Stimulated activated CD8-positive, alpha-beta memory T cell treated with anti-CD3 and anti-CD28 coated beads, Interleukin-4, amount 100 ng/mL, for 1 hour (primary cell): ENCODE data around the gene PDLIM3.
"Not testable (repeated sequence)": the region's sequence is repeated elsewhere in the genome, so short reads cannot be mapped to it uniquely, and the experiment has no call there.

ENCODE experiments used
- DNase-seq, 2 donors: peaks; one replicate each; pipeline ENCODE4 v3.0.0-alpha.2; 2020; ENCODE audit warnings: low read depth in 2 of 2, low spot score in 1 of 2

PDLIM3 gene, protein sequence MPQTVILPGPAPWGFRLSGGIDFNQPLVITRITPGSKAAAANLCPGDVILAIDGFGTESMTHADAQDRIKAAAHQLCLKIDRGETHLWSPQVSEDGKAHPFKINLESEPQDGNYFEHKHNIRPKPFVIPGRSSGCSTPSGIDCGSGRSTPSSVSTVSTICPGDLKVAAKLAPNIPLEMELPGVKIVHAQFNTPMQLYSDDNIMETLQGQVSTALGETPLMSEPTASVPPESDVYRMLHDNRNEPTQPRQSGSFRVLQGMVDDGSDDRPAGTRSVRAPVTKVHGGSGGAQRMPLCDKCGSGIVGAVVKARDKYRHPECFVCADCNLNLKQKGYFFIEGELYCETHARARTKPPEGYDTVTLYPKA

DNA sequence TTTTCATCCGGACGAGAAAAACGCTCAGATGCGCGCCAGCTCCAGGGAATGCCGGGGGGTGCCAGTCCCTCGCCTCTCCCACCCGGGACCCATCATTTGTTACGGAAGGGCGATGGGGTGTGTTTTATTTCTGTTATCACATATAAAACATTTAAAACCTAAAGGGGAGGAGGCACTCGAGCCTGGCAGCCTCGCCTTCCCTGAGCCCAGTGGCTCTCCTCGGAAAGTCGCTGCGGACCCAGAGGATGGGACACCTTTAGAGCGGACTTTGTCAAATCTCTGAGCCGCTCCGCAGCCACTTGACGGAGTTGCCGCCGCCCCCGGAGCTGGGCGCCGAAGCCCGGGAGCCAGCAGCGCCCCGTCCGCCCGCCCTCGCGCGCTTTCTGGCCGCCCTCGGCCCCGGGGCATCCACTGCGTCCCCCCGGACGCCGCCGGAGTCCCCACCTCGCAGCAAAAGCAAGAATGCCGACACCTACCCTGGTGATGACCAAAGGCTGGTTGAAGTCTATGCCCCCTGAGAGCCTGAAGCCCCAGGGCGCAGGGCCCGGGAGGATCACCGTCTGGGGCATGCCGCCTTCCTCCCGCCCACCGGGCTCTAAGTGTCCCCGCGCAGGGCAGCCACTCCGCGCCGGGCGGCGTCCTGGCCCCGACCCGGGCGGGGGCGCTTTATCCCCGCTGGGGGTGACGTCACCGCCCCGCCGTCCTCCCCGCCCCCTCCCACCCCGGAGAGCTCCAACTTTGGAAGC, at the start of gene PDLIM3:
Gene PDLIM3 (minus strand): TSS at position 642 of the 746 bp plus-strand sequence. CDS start 73 bp downstream, at position 569.
- no peak for DNase-seq

DNA sequence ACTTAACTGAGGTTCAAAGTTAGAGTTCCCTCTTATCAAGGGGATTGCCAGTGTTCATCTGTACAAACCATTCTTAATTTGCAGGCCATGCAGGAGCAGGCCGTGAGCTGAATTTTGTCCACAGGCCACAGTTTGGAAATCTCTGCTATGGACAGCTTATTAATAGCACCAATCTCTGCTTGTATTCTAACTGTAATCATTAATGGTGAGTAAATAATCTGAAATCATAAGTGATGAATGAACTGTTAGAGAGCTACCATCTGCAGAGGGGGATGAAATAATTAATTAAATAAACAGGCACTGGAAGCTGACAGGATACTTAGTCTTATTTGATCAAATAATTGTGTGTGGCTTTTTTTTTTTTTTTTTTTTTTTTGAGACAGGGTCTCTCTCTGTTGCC, 48.5 kb upstream of the PDLIM3 start:
- DNase-seq, result no peak

DNA sequence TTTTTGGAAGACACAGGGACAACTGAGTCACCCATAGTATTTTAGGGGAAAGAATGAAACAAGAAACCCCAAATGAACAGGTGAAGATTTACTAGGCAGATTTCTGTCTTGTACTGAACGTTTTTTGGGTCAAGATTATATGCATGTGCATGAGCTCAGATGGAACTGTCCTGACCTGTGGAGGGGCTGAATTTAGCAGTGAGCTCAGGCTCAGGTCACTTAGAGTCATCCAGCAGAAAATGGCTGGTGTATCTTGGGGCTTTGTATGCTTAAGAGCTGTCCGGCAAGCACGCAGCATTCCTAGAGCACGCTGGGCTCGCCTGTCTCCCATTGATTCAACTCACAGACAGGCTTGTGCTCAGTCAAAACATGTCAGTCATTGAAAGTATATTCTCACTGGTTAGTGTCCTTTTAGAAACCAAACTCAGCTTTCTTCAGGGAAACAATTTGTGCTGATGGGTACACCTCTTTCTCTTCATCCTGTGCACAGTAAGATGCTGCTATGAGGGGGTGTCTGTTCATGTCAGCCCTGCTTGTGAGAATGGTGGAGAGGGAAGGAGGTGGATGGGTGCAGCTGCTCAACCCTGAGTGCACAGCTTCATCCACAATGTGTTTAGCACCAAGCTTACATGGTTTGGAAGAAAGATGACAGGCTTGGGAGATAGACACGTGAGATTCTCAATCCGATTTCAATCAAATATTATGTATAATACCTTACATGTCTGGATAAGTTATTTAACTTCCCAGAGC, 47.5 kb upstream of the PDLIM3 start:
- DNase-seq, result no peak

DNA sequence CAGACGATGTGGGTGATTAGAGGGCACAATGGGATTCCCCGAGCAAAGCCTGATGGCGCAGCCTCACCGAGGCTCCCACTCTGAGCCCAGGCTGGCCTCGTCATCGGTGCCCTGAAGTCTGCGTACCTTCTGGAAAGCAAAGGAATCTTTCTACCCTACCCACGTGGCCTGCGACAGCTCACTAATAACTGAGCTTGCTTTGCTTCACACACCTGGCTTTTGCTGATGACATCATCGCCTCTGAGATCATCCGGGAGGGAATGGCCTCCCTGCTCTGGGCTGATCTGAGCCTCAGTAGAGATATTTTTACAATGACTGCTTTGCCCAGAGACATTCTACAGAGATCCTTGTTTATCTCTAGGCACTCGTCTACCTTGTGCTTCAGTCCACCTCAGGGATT, 45.4 kb upstream of the PDLIM3 start:
- no peak for DNase-seq

DNA sequence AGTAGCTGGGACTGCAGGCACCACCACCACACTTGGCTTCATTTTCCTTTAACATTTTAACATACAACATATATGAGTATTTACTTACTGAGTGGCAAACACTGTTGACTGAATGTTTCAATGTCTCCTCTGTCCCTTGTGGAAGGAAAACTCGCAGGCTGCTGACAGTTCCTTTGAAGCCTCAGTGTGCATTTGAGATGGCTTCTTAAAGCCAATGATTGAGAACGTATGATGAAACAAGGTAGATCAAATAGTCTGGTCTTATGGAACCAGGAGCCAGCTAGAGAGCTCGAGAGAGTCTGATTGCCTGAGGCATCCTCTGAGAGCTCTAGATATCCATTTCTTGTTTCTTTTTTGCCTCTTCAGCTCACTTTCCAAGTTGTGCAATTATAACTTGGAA, 43.0 kb upstream of the PDLIM3 start:
- no peak for DNase-seq

DNA sequence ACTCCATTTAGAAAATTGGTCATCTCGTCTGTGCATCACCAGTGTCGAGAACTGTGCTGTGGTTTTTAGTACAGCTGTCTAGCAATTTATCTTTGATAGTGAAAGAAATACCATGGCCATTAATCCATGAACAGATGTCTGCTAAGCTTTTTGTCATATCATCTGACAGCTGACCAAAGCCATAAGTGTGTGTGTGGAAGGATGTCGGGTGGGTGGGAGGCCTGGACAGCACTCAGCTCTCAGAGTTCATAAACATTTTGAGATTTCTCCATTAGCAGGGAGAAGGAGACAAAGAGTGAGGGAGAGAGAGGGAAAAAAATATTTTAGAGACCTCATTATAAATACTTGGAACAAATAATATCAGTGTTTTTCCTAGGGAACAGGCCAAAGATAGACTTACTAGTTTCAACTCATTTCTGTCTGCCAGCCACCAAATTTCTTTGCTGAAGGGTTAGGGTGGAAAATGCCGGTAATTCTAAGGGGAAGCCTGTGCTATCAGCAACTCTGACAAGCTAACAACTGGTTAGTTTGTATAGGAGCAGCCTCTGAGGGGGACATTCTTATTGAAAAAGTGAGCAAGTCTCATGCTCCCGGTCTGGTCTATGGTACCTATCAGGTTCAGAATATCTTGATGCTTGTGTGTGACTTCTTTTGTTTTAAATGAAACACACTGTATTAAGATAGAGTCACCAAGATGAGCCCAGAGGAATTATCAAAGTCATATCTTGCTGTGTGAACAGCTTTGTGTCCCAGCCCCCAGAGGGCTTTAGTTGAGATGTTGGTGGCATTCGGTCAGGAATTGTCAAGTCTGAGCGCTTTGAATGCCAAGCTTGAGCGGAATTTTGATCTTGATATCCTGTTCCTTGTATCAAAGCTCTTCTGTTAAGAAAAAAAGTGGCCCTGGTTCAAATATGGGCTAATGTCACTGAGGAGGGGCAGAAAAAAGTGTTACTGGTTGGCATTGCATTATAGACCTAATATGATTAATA, 41.9 kb upstream of the PDLIM3 start:
- DNase-seq, result no peak

DNA sequence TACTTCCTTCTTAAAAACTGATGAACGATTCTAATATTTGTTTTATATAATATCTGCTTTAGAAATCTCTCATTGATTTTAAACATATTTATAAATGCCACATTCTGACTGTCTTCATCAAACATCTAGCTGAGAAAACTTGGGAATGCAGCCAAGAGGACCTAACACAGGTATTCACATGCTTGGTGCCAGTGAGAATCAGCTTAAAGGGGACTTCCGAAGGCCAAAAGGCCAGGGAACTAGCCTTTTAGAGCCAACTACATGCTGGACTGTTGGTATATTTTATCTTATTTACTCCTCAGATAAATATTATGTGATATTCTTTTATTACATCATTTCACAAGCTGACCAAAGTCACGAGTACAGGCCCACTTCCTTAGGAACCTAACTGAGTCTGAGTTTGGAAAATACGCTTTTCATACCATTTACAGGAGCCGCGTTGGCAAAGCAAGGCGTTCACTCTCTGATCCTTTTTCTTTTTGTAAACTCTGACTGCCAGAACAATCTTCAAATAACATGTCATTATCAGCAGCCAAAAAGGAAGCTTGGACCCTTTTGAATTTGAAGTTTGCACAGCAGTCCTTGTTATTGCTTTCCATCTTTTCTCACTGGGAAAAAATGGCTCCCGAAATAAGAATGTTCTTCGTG, 41.1 kb upstream of the PDLIM3 start:
- DNase-seq, result no peak

DNA sequence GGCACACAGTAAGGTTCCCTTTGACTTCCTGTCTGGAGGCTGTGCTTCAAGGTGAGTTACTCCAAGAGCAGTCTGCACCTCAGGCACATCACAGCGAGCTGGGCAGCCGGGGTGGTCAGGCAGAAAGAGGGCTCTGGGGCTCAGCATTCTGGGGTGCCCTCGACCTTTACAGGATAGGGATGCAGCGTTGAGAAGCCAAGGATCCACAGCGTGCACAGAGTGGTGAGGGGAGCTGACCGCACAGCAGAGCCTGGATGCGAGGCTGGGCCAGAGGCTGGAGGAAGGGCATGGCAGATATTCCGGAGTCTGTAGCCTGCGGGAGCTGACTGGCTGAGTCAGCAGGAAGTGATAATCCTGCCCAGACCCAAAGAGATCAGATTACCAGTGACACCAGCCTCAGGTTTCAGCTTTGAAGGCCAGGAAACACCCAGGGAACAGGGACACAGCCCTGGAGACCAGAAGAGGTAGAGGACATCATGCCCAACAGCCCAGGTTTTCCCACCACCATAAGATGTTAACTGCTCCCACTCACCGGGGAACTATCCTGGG, 38.4 kb upstream of the PDLIM3 start:
- no peak for DNase-seq

DNA sequence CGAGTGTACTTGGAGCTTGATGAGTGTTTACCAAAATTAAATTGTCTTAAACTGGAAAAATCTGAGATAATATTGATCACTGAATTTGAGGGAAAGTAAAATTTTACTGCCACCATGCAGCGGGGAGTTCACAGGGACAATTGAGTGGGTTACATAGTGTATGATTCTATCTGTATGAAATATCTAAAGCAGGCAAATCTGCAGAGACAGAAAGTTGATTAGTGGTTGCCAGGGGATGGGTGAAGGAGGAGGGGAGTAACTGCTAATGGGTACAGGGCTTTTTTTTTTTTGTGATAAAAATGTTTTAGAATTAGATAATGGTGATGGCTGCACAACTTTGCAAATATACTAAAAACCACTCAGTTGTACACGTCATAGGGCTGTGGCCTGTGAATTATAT, 35.4 kb upstream of the PDLIM3 start:
- no peak for DNase-seq

DNA sequence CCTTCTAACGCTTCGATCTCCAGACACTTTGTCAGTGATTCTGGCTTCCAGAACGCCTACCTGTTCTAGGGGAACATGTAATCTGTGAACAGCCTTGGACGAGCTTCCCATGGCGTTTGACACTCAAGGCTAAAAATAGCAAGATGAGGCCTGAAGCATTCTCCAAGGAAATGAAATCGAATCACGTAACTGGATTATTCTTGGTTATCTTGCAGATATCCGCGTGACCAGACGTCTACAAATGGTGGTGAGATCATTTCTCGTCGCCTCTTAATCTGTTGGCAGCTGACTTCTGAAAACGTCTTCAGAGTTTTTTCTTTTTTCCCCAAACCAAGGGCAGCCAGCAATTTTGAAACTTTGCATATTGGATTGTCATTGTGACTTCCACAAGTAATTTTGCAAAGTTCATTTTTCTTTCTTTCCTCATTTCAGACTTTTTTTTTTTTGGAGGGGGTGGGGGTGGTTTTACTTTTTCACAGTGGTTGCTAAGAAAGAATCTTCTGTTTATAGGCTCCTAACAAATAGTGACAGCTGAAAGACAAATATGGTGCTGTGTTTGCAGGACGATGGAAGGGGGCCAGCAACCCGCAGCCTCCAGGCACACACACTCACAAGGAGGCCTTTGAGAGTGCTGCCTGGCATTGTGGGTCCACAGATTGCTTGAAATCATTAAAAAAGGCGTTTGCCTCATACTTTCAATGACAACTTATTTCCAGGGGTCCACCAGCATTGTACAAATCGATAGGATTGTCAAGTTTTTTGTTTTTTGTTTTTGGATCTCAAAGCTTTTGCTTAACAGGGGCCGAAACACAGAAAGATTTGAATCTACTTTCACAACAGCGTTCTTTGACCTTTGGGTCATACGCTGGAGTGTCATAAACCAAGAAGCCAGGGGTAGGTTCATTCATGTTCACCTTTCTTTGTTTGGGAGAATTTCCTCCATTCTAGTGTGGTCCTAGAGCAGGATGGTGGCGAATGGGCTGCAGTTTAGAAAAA, 32.4 kb upstream of the PDLIM3 start:
- no peak for DNase-seq

DNA sequence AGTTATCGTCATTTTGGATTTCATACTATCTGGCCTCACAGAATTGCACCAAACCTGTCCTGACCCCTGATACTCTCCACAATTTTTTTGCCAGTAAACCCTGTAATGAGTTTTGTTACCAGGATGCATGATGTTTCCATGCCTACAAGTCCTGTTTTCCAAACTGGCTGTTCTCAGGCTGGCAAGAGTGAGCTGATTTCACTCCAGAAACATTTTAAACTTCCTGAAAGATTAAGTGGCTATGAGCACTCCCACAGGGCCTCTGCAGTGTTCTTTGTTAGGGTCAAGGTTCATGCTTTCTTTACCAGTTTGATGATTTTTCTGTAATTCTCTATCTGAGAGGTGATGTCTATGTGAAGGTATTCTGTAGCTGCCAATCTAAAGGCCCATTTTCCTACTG, 31.7 kb upstream of the PDLIM3 start:
- DNase-seq, result no peak

DNA sequence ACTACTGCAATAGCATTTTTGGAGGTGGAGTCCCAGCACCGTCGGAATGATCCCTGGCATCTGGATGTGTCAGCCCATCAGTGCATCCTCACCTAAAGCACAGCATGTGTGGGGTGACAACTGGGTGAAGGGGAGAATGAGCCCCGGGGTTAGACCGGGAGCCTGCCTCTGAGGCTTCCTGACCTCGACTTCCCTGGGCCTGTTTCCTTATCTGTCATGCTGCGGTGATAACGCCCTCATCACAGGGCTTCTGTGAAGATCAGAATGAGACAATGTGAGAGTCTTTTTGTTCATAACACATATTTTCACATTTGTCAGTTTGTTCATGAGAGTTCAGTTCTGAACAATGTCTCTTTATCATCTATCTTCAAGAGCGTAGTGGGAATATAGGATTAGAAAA, 31.1 kb upstream of the PDLIM3 start:
- no peak for DNase-seq

DNA sequence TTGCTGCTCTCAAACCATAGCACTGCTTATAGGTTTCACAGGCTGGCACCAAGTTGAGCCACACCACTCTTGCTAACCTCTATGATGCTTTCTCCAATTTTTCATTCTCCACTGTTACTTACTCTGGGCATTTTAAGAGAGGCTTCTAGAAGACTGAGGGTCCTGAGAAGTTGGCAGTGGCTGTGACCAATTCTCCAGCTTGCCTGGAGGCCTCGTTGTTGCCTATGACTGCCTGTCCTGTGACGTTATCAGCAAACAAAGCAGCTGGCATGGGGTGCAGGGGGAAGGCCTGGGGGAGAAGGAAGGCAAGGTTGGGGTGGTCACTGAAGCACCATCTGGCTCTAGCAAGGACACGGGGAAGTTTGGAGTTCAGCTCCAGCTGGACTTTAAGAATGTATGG, 30.4 kb upstream of the PDLIM3 start:
- no peak for DNase-seq

DNA sequence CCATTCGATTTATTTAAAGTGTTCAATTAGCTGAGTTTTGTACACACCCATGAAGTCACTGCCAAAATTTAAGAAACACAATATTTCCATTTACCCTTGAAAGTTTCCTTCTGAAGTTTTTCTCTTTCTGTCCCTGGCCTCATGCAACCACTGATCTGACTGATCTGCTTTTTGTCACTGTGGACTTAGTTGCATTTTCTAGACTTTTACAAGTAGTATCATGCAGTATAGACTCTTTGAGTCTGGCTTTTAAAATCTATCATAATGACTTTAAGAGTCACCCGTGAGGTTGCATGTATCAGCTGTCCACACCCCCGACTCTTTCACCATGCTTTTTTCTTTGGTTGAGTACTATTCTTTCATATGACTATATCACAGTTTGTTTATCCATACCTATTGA, 29.0 kb upstream of the PDLIM3 start:
- no peak for DNase-seq

DNA sequence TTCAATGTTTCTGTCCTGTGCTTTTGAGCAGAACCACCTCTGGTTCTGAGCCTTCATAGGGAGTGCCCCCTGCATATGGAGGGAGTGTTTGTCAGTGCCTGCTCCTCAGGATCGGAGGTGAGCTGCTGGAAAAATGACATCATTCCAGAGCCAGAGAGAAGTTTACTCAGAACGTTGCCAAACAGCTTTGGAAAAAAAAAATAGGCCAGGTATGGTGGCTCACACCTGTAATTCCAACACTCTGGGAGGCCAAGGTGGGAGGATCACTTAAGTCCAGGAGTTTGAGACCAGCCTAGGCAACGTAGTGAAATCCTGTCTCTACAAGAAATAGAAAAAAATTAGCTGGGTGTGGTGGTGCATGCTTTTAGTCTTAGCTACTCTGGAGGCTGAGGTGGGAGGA, 27.2 kb upstream of the PDLIM3 start:
- no peak for DNase-seq

DNA sequence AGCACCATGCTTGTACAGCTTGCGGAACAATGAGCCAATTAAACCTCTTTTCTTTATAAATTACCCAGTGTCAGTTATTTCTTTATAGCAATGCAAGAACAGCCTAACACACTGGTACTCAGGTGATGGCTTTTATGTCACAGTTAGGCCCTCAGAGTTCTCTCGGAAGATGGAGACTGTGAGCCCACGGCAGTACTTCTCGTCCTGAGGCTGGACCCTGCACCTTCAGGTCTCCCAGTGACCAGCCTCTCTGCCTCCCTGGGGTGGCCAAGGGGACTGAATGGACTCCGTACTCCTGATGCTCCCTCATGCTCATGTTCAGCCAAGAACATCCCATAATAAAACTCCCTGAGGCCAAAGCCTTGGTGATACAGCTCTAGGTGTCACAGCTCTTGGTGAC, 25.0 kb upstream of the PDLIM3 start:
- DNase-seq, result no peak

DNA sequence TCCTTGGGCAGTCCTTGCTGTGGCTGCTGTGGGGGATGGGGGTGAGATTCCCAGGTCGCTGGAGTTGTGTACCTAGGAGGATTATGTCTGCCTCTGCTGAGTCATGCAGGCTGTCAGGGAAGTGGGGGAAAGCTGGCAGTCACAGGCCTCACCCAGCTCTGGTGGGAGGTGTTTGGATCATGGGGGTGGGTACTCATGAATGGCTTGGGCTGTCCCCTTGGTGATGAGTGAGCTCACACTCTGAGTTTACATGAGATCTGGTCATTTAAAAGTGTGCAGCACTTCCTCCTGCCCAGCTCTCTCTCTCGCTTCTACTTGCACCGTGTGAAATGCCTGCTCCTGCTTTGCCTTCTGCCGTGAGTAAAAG, 24.6 kb upstream of the PDLIM3 start:
- no peak for DNase-seq

DNA sequence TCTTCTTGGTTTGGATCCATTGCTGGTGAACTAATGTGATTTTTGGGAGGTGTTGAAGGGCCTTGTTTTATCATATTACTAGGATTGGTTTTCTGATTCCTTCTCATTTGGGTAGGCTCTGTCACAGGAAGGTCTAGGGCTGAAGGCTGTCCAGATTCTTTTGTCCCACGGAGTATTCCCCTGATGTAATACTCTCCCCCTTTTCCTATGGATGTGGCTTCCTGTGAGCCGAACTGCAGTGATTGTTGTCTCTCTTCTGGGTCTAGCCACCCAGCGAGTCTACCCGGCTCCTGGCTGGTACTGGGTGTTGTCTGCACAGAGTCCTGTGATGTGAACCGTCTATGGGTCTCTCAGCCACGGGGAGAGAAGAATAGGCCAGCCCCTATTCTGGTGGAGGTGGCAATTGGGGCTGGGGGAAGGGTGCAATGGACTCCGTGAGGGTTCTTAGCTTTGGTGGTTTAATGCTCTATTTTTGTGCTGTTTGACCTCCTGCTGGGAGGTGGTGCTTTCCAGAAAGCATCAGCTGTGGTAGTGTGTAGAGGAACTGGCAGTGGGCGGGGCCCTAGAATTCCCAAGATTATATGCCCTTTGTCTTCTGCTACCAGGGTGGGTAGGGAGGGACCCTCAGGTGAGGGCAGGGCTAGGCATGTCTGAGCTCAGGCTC, 24.1 kb upstream of the PDLIM3 start:
- DNase-seq, result not testable (repeated sequence)
